ENCODE data around the gene EXOC2.

Gene EXOC2

DNA sequence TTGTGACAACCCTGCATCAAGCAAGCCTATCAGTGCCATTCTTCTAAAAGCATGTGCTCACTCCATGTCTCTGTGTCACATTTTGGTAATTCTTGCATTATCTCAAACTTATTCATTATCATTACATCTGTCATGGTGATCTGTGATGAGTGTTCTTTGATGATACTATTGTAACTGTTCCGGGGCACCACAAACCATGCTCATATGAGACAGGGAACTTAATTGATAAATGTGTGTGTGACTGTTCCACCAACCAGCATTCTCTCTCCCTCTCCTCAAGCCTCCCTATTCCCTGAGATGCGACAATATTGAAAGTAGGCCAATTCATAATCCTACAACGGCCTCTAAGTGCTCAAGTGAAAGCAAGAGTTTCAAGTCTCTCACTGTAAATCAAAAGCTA, 40.1 kb downstream of the EXOC2 start:
- TF ChIP-seq, protein P1, sequence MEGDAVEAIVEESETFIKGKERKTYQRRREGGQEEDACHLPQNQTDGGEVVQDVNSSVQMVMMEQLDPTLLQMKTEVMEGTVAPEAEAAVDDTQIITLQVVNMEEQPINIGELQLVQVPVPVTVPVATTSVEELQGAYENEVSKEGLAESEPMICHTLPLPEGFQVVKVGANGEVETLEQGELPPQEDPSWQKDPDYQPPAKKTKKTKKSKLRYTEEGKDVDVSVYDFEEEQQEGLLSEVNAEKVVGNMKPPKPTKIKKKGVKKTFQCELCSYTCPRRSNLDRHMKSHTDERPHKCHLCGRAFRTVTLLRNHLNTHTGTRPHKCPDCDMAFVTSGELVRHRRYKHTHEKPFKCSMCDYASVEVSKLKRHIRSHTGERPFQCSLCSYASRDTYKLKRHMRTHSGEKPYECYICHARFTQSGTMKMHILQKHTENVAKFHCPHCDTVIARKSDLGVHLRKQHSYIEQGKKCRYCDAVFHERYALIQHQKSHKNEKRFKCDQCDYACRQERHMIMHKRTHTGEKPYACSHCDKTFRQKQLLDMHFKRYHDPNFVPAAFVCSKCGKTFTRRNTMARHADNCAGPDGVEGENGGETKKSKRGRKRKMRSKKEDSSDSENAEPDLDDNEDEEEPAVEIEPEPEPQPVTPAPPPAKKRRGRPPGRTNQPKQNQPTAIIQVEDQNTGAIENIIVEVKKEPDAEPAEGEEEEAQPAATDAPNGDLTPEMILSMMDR (conservative IDR thresholded peaks at IDR 0.05; ENCODE audit: low read depth, low read length) = no peak
- Histone ChIP-seq H3K9ac (no peak overlapping the region), H3K79me2 (ENCODE audit: insufficient read depth, low read depth) (no peaks in the 10 kb centered on the region), H3K4me3 (IDR thresholded peaks at IDR 0.05; ENCODE audit: insufficient read depth, low read depth, low read length) (no peak overlapping the region), H3K4me1 (ENCODE audit: low read depth, poor library complexity, severe bottlenecking) (no peaks in the 10 kb centered on the region), H4K20me1 (ENCODE audit: insufficient read depth) (no peaks in the 10 kb centered on the region), H3K27ac (no peak overlapping the region), H2AFZ (ENCODE audit: low read depth) (no peak overlapping the region), H3K4me2 (no peak overlapping the region), H3K27me3 (ENCODE audit: insufficient read depth, low read depth) (no peaks in the 10 kb centered on the region), H3K36me3 (ENCODE audit: insufficient read depth) (no peaks in the 10 kb centered on the region)

DNA sequence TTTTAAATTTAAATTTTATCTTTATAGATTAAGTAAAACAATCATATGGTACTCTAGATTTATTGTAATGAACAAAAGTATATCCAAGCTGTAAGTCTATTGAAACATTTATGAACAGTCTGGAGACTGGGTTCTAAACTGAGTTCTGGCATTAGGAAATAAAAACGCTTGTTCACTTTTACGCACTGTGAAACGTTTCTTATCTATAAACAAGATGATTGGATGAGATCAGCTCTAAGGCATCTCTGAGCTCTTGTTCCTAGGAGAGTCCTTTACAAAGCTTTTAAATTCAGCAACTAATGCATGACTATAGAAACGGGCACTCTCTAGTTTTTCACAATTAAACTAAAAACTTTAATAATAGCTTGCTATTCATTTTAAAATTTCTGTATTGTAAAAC, 42.8 kb downstream of the EXOC2 start:
- H3K36me3 ChIP-seq (ENCODE audit: insufficient read depth) = no peaks in the 10 kb centered on the region
- H3K4me1 ChIP-seq (ENCODE audit: low read depth, poor library complexity, severe bottlenecking) = no peaks in the 10 kb centered on the region
- H3K9ac ChIP-seq = no peak overlapping the region
- no peak overlapping the region for H3K4me3 ChIP-seq (IDR thresholded peaks at IDR 0.05; ENCODE audit: insufficient read depth, low read depth, low read length)
- no peak overlapping the region for H2AFZ ChIP-seq (ENCODE audit: low read depth)
- no peaks in the 10 kb centered on the region for H3K79me2 ChIP-seq (ENCODE audit: insufficient read depth, low read depth)
- H3K27ac ChIP-seq = no peak overlapping the region
- no peaks in the 10 kb centered on the region for H4K20me1 ChIP-seq (ENCODE audit: insufficient read depth)
- H3K27me3 ChIP-seq (ENCODE audit: insufficient read depth, low read depth) = no peaks in the 10 kb centered on the region
- no peak overlapping the region for H3K4me2 ChIP-seq
- TF ChIP-seq, protein P1 (conservative IDR thresholded peaks at IDR 0.05; ENCODE audit: low read depth, low read length) = no peak

DNA sequence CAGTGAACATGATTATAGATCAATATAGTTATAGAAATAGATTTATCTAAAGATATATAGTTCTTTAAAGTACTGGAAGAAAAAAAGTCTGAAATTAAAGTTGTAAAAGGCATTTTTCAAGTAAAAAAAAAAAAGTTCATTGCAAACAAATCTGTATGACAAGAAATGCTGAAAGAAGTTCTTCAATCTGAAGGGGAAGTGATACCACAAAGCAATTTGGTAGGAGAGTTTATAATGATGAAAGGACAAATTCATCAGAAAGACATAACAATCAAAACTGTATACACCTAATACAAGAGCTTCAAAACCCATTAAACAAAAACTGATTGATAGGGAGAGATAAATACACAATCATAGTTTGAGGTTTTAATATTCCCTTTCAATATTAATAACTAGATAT, 50.1 kb downstream of the EXOC2 start:
- TF ChIP-seq, protein P1 (conservative IDR thresholded peaks at IDR 0.05; ENCODE audit: low read depth, low read length) = no peak
- no peaks in the 10 kb centered on the region for H3K4me1 ChIP-seq (ENCODE audit: low read depth, poor library complexity, severe bottlenecking)
- H3K36me3 ChIP-seq (ENCODE audit: insufficient read depth) = no peaks in the 10 kb centered on the region
- H3K4me2 ChIP-seq = no peak overlapping the region
- H3K79me2 ChIP-seq (ENCODE audit: insufficient read depth, low read depth) = no peaks in the 10 kb centered on the region
- no peaks in the 10 kb centered on the region for H3K27me3 ChIP-seq (ENCODE audit: insufficient read depth, low read depth)
- H3K27ac ChIP-seq = no peak overlapping the region
- H4K20me1 ChIP-seq (ENCODE audit: insufficient read depth) = no peaks in the 10 kb centered on the region
- no peak overlapping the region for H3K4me3 ChIP-seq (IDR thresholded peaks at IDR 0.05; ENCODE audit: insufficient read depth, low read depth, low read length)
- H3K9ac ChIP-seq = no peak overlapping the region
- no peak overlapping the region for H2AFZ ChIP-seq (ENCODE audit: low read depth)

DNA sequence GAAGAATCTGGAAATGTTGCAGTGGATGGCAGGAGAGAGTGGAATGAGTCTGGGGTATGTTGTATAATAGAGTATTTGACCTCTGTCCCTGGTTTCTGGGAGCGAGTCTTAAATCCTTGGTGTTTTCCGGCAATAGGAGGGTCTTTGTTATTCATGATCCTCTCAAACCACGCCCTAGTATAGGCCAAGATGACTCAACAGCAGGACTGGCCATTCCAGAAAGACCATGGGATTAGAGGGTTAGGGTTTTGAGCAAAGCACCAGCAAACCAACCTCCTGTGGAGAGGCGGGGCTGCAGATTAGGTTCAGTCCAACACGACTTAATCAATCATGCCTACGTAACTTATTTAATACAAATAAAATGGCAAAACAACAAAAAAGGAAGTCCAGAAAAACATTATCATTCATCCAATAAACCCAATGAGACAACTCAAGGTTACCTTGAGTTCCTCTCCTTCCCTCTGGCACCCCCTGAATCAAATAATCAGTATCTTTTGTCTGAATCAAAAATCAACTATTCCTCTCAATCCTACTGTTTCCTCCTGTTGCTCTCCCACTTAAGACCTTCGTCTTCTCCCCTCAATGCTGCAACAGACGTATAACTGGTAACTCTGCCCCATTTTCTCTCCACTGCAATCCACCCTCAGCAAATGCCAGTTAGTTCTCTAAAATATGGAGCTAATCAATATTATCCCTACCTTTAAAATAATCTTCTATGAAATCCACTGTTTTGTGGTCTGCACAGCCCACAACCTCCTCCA, 51.5 kb downstream of the EXOC2 start:
- Histone ChIP-seq H3K36me3 (ENCODE audit: insufficient read depth) (no peaks in the 10 kb centered on the region), H4K20me1 (ENCODE audit: insufficient read depth) (no peaks in the 10 kb centered on the region), H3K27me3 (ENCODE audit: insufficient read depth, low read depth) (no peaks in the 10 kb centered on the region), H3K9ac (no peak overlapping the region), H3K4me1 (ENCODE audit: low read depth, poor library complexity, severe bottlenecking) (no peaks in the 10 kb centered on the region), H2AFZ (ENCODE audit: low read depth) (no peak overlapping the region), H3K4me3 (IDR thresholded peaks at IDR 0.05; ENCODE audit: insufficient read depth, low read depth, low read length) (no peak overlapping the region), H3K4me2 (no peak overlapping the region), H3K27ac (no peak overlapping the region), H3K79me2 (ENCODE audit: insufficient read depth, low read depth) (no peaks in the 10 kb centered on the region)
- TF ChIP-seq, protein P1 (conservative IDR thresholded peaks at IDR 0.05; ENCODE audit: low read depth, low read length) = no peak

Measured in KMS-11 (cell line).